H1 (cell line): ENCODE data around the gene MROH2A. TPM values are rescaled to one million over a fixed set of nuclear protein-coding genes. Genes with fewer than 3 reads are reported as not detected.

Experiments used
- CTCF ChIA-PET: fragments of 300-600 bp; sonication (Branson Sonifier 250); formaldehyde crosslinking; loops from one replicate; lab custom pipeline; 2021; ENCODE audit not compliant: partially characterized antibody; lab: Charles Lee
- POLR2A ChIA-PET: fragments of 300-600 bp; sonication (Branson Sonifier 250); formaldehyde crosslinking; loops from one replicate; lab custom pipeline; 2021; ENCODE audit warnings: inconsistent platforms; ENCODE audit not compliant: partially characterized antibody; lab: Charles Lee
- DNase-seq, 2 experiments: peaks; one replicate each; pipeline versions ENCODE4 v3.0.0 to v3.0.0-alpha.2; 2010 to 2022; ENCODE audit warnings: low spot score in 2 of 2, low read depth in 1 of 2, mixed read lengths in 1 of 2
- FAIRE-seq: peaks from 2 replicates; lab custom pipeline; 2011; peaks lifted over from hg19 to GRCh38; lab: Jason Lieb, UNC
- H2AFZ ChIP-seq: 2 replicates; pipeline ENCODE4 v1.8.1; 2012; ENCODE audit warnings: low read length, inconsistent platforms
- H2AK5ac ChIP-seq: 2 replicates; pipeline ENCODE4 v1.6.1; 2013; ENCODE audit warnings: low read depth, low read length
- H2BK120ac ChIP-seq: replicated peaks from 2 replicates; pipeline ENCODE3; 2013; ENCODE audit warnings: low read depth, low read length, inconsistent platforms
- H2BK12ac ChIP-seq: 2 replicates; pipeline ENCODE4 v1.6.1; 2013; ENCODE audit warnings: low read depth, low read length
- H2BK15ac ChIP-seq: 2 replicates; pipeline ENCODE4 v1.6.1; 2013; ENCODE audit warnings: low read length
- H2BK20ac ChIP-seq: 2 replicates; pipeline ENCODE4 v1.6.1; 2013; ENCODE audit warnings: low read length
- H2BK5ac ChIP-seq: 2 replicates; pipeline ENCODE4 v1.6.1; 2013; ENCODE audit warnings: low read depth, low read length
- H3K14ac ChIP-seq: 2 replicates; pipeline ENCODE4 v1.6.1; 2013; ENCODE audit warnings: inconsistent platforms; ENCODE audit not compliant: insufficient read length
- H3K18ac ChIP-seq: 2 replicates; pipeline ENCODE4 v1.6.1; 2013; ENCODE audit warnings: low read length; ENCODE audit errors: extremely low read depth
- H3K23ac ChIP-seq: 2 replicates; pipeline ENCODE4 v1.6.1; 2013; ENCODE audit warnings: inconsistent platforms; ENCODE audit not compliant: insufficient read length
- H3K23me2 ChIP-seq: 2 replicates; pipeline ENCODE4 v1.6.1; 2013; ENCODE audit warnings: low read depth, low read length
- H3K27ac ChIP-seq: 2 replicates; pipeline ENCODE4 v1.6.1; 2011; ENCODE audit warnings: low read depth, low read length, inconsistent platforms
- H3K27me3 ChIP-seq, 4 experiments: replicated peaks in 1 of 4; 1 replicate in 1 of 4; 2 replicates in 3 of 4; pipeline versions ENCODE4 v1.6.1 to v1.8.1; 2011 to 2013; ENCODE audit warnings: low read length in 3 of 4, mild to moderate bottlenecking in 3 of 4, inconsistent platforms in 2 of 4, mixed read lengths in 2 of 4, moderate library complexity in 1 of 4; ENCODE audit not compliant: control insufficient read depth in 3 of 4, insufficient read depth in 3 of 4; ENCODE audit errors: extremely low read depth in 1 of 4
- H3K36me3 ChIP-seq, 4 experiments: 2 replicates each; pipeline versions ENCODE4 v1.6.1 to v1.8.1; 2011 to 2013; ENCODE audit warnings: mild to moderate bottlenecking in 4 of 4, low read length in 3 of 4, moderate library complexity in 2 of 4, control low read depth in 1 of 4, inconsistent platforms in 1 of 4; ENCODE audit not compliant: insufficient read depth in 4 of 4, control insufficient read depth in 2 of 4
- H3K4ac ChIP-seq: replicated peaks from 2 replicates; pipeline ENCODE3; 2013; ENCODE audit warnings: low read length, low read depth, mixed read lengths, inconsistent platforms; ENCODE audit not compliant: insufficient read length
- H3K4me1 ChIP-seq, 4 experiments: replicated peaks in 1 of 4; 1 replicate in 1 of 4; 2 replicates in 3 of 4; pipeline versions ENCODE4 v1.6.1 to v1.8.1; 2011 to 2013; ENCODE audit warnings: low read length in 3 of 4, inconsistent platforms in 2 of 4, mixed read lengths in 1 of 4; ENCODE audit not compliant: insufficient read depth in 4 of 4, control insufficient read depth in 3 of 4
- H3K4me2 ChIP-seq, 2 experiments: 2 replicates each; pipeline versions ENCODE4 v1.6.1 to v1.8.1; 2011 to 2013; ENCODE audit warnings: low read depth in 2 of 2, low read length in 2 of 2, control low read depth in 1 of 2, inconsistent platforms in 1 of 2, mild to moderate bottlenecking in 1 of 2; ENCODE audit not compliant: insufficient read depth in 1 of 2
- H3K4me3 ChIP-seq, 4 experiments: fragments of 200-600, 300-600 bp in 1 of 4; sonication (generic), shearing (Covaris generic), sonication (Bioruptor Twin) in 1 of 4; 2 replicates each; pipeline versions ENCODE4 v1.5.1 to v1.8.1; 2011 to 2016; ENCODE audit warnings: low read length in 4 of 4, low read depth in 3 of 4, control low read depth in 2 of 4, inconsistent platforms in 2 of 4, mild to moderate bottlenecking in 2 of 4, mixed read lengths in 1 of 4, moderate library complexity in 1 of 4; ENCODE audit not compliant: insufficient read depth in 2 of 4; ENCODE audit errors: extremely low read depth in 1 of 4
- H3K56ac ChIP-seq: replicated peaks from 2 replicates; pipeline ENCODE3; 2013; ENCODE audit warnings: low read depth, mild to moderate bottlenecking, mixed read lengths, low read length, inconsistent platforms; ENCODE audit not compliant: insufficient read length
- H3K79me1 ChIP-seq: 2 replicates; pipeline ENCODE4 v1.6.1; 2013; ENCODE audit warnings: low read depth, low read length, control low read depth
- H3K79me2 ChIP-seq, 2 experiments: 2 replicates each; pipeline versions ENCODE4 v1.6.1 to v1.8.1; 2012 to 2013; ENCODE audit warnings: low read length in 2 of 2, mild to moderate bottlenecking in 2 of 2, inconsistent platforms in 1 of 2; ENCODE audit not compliant: insufficient read depth in 2 of 2, control insufficient read depth in 1 of 2
- H3K9ac ChIP-seq, 4 experiments: replicated peaks in 1 of 4; 1 replicate in 1 of 4; 2 replicates in 3 of 4; pipeline versions ENCODE4 v1.6.1 to v1.8.1; 2011 to 2013; ENCODE audit warnings: low read depth in 3 of 4, low read length in 3 of 4, control low read depth in 2 of 4, mild to moderate bottlenecking in 2 of 4, moderate library complexity in 2 of 4, inconsistent platforms in 1 of 4; ENCODE audit errors: extremely low read depth in 1 of 4
- H3K9me3 ChIP-seq, 2 experiments: 2 replicates each; pipeline versions ENCODE4 v1.6.1 to v1.8.1; 2012 to 2013; ENCODE audit warnings: mild to moderate bottlenecking in 2 of 2, moderate library complexity in 2 of 2, control low read depth in 1 of 2, inconsistent platforms in 1 of 2, low read depth in 1 of 2, low read length in 1 of 2, mixed read lengths in 1 of 2; ENCODE audit not compliant: insufficient read depth in 2 of 2
- H4K20me1 ChIP-seq, 2 experiments: replicated peaks in 1 of 2; 2 replicates each; pipeline versions ENCODE3 to v1.8.1; 2011 to 2013; ENCODE audit warnings: inconsistent platforms in 2 of 2, low read length in 2 of 2, mild to moderate bottlenecking in 1 of 2; ENCODE audit not compliant: insufficient read depth in 2 of 2, control insufficient read depth in 1 of 2
- H4K5ac ChIP-seq: 2 replicates; pipeline ENCODE4 v1.6.1; 2013; ENCODE audit warnings: low read length, low read depth, mixed read lengths, inconsistent platforms; ENCODE audit not compliant: insufficient read length
- H4K8ac ChIP-seq: 2 replicates; pipeline ENCODE4 v1.8.0; 2013; ENCODE audit warnings: mild to moderate bottlenecking, moderate library complexity, low read length, inconsistent platforms; ENCODE audit not compliant: insufficient read depth; ENCODE audit errors: extremely low read depth
- H4K91ac ChIP-seq: replicated peaks from 2 replicates; pipeline ENCODE3; 2013; ENCODE audit warnings: low read length, mixed read lengths, inconsistent platforms; ENCODE audit not compliant: insufficient read length
- NRF1 ChIP-seq: IDR thresholded peaks from 2 replicates; pipeline ENCODE4 v1.6.1; 2011; ENCODE audit warnings: mild to moderate bottlenecking, low read depth, low read length, improper control_type of control experiment
- RNF2 ChIP-seq: fragments of 200-900, 300-1000 bp; sonication (generic); IDR thresholded peaks from 2 replicates; pipeline ENCODE4 v1.7.1; 2016; ENCODE audit warnings: borderline replicate concordance, low read depth, mild to moderate bottlenecking, antibody characterized with exemption, low read length; ENCODE audit not compliant: poor library complexity, severe bottlenecking; ENCODE audit errors: missing control alignments
- SP4 ChIP-seq: IDR thresholded peaks from 2 replicates; pipeline ENCODE4 v1.6.1; 2012; ENCODE audit warnings: low read length, inconsistent platforms
- WGBS, 2 experiments: shearing (Covaris generic) in 1 of 2; methylation state at CpG; one replicate each; pipeline versions ENCODE4 v1.1.6 to v1.1.7; 2013 to 2015; ENCODE audit warnings: low lambda C conversion rate in 2 of 2, mixed read lengths in 2 of 2, inconsistent platforms in 1 of 2, low coverage in 1 of 2, missing lambda C conversion rate in 1 of 2; ENCODE audit not compliant: insufficient replicate concordance in 2 of 2, insufficient coverage in 1 of 2, insufficient read length in 1 of 2; ENCODE audit errors: extremely low coverage in 1 of 2, missing lambda C conversion rate in 1 of 2; 5-methylcytosine and 5-hydroxymethylcytosine counted together
- polyA plus RNA-seq, 7 experiments: library from polyadenylated mRNA; depleted of rRNA in 3 of 7; stranded (reverse) in 5 of 7; unstranded in 2 of 7; fragments of >200 nt in 5 of 7; fragments of 200-250 nt in 2 of 7; gene quantifications; 1 replicate in 5 of 7; 2 replicates in 1 of 7; 4 replicates in 1 of 7; pipeline versions ENCODE4 v1.2.1 to v1.2.3, GENCODE V29; 2011 to 2013; ENCODE audit warnings: missing spikeins in 2 of 7, mixed read lengths in 2 of 7
- total RNA-seq: library from RNA; stranded (reverse); fragmentation: NEBNext Ultra II Directional; extraction: Animal tissue kit (Norgen Biotek cat#: 25700); gene quantifications from 2 replicates; pipeline ENCODE4 v1.2.1, GENCODE V29; 2021
- TF ChIP-seq, protein P1 (sequence below): IDR thresholded peaks from 2 replicates; pipeline ENCODE4 v1.6.1; 2011; ENCODE audit warnings: low read depth, mild to moderate bottlenecking, low read length; ENCODE audit not compliant: insufficient read depth

Gene MROH2A
- total and polyA plus RNA-seq, 2 of the 8 experiments (the other 6 are each of a cell fraction or from before 2014, with no cell fraction given), result not detected

DNA sequence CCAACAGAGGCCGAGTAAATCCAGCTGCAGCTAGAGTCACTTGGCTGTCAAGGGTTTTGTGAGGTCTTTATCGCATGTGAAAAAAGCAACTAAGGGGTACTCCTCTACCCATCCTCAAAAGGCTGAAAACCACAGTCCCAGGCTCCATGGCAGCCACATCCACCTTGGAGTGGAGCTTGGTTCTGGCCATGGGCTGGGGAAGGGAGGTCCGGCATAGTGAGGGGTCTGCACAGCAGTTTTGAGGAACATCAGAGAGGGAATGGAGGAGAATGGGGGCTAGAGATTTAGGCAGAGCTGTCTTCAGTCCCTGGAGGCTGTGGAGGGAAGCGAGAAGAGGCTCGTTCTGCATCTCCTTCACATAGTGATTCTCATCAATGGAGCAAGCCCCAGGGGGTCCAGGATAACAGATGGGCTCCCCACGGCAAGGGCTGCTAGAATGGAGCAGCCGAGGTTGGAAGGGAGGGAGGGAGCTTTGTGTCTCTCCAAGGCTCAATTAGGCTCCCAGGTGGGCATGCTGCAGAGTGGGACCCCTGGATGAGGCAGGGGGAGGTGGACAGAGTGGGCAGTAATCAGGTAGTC is 21.0 kb downstream of the MROH2A start:
- H2BK20ac ChIP-seq, result no peak overlapping the region
- H3K4me3 ChIP-seq, result no peak overlapping the region
- H2BK12ac ChIP-seq, result no peak overlapping the region
- no peaks in the 10 kb centered on the region for H3K79me1 ChIP-seq
- H3K9me3 ChIP-seq, result peaks cover 0 to 4% of the 10 kb centered on the region in 2 experiments; a peak in 3 of 4 replicates
- H4K20me1 ChIP-seq, result no peaks in the 10 kb centered on the region
- H3K79me2 ChIP-seq, result no peaks in the 10 kb centered on the region
- TF ChIP-seq RNF2, result no peak
- TF ChIP-seq NRF1, result no peak
- TF ChIP-seq SP4, result no peak
- TF ChIP-seq, protein P1, sequence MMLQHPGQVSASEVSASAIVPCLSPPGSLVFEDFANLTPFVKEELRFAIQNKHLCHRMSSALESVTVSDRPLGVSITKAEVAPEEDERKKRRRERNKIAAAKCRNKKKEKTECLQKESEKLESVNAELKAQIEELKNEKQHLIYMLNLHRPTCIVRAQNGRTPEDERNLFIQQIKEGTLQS, result no peak
- POLR2A ChIA-PET, result no interaction called here
- H3K4me1 ChIP-seq, result no peaks in the 10 kb centered on the region
- H3K4ac ChIP-seq, result no peak overlapping the region
- no peaks in the 10 kb centered on the region for H3K36me3 ChIP-seq
- no peak overlapping the region for H3K9ac ChIP-seq
- WGBS, 2 experiments, result 73% methylated on average over 7 of the region's 7 CpGs; no CpG with 5 or more reads in 1 of the 2 experiments
- no peak overlapping the region for H4K8ac ChIP-seq
- no peak overlapping the region for H2AFZ ChIP-seq
- no peak overlapping the region for H3K14ac ChIP-seq
- H2AK5ac ChIP-seq, result no peak overlapping the region
- no peak overlapping the region for H3K4me2 ChIP-seq
- H3K27me3 ChIP-seq, result no peaks in the 10 kb centered on the region
- no peak overlapping the region; the same call in 1 of the 2 replicates for H3K18ac ChIP-seq
- no peak overlapping the region for H2BK15ac ChIP-seq
- no peak overlapping the region for H3K23ac ChIP-seq
- H3K27ac ChIP-seq, result no peak overlapping the region
- DNase-seq (peak in 1 of 2 experiments; percentile 39), FAIRE-seq (no peak)
- CTCF ChIA-PET, result no interaction called here
- no peak overlapping the region for H4K91ac ChIP-seq
- H4K5ac ChIP-seq, result no peak overlapping the region
- H3K56ac ChIP-seq, result no peak overlapping the region
- no peak overlapping the region for H2BK5ac ChIP-seq
- H2BK120ac ChIP-seq, result no peak overlapping the region
- no peaks in the 10 kb centered on the region for H3K23me2 ChIP-seq
